Naive B cell (primary cell): ENCODE results near the gene SOX2. TPM values are rescaled to one million over a fixed set of nuclear protein-coding genes. Genes with fewer than 3 reads are reported as not detected.

Source experiments
- ATAC-seq, 2 donors: fragments of 150-1000 bp; cut with Tn5 transposase; 2 replicates each; pipeline ENCODE4 v1.10.0; 2021; ENCODE audit warnings: low read depth in 2 of 2, mild to moderate bottlenecking in 2 of 2, moderate library complexity in 2 of 2
- DNase-seq: peaks from one replicate; pipeline ENCODE4 v3.0.0; 2022
- H3K27ac Mint-ChIP-seq, 6 donors: one replicate each; pipeline ENCODE4 v1.8.0; 2020 to 2022; ENCODE audit warnings: mild to moderate bottlenecking in 6 of 6, mixed read lengths in 6 of 6, moderate library complexity in 5 of 6, inconsistent platforms in 2 of 6
- H3K27me3 Mint-ChIP-seq, 3 donors: one replicate each; pipeline ENCODE4 v1.8.0; 2021 to 2022; ENCODE audit warnings: mixed read lengths in 3 of 3, mild to moderate bottlenecking in 1 of 3
- H3K36me3 Mint-ChIP-seq, 2 donors: one replicate each; pipeline ENCODE4 v1.8.0; 2020 to 2022; ENCODE audit warnings: mixed read lengths in 2 of 2, inconsistent platforms in 1 of 2, mild to moderate bottlenecking in 1 of 2
- H3K4me1 Mint-ChIP-seq, 3 donors: one replicate each; pipeline ENCODE4 v1.8.0; 2020 to 2022; ENCODE audit warnings: mixed read lengths in 3 of 3, inconsistent platforms in 1 of 3, mild to moderate bottlenecking in 1 of 3, moderate library complexity in 1 of 3
- H3K4me3 Mint-ChIP-seq, 8 donors: one replicate each; pipeline ENCODE4 v1.8.0; 2020 to 2022; ENCODE audit warnings: mild to moderate bottlenecking in 8 of 8, mixed read lengths in 8 of 8, moderate library complexity in 8 of 8, inconsistent platforms in 2 of 8
- H3K9me3 Mint-ChIP-seq, 7 donors: one replicate each; pipeline ENCODE4 v1.8.0; 2020 to 2022; ENCODE audit warnings: mixed read lengths in 7 of 7, mild to moderate bottlenecking in 5 of 7, inconsistent platforms in 2 of 7, moderate library complexity in 1 of 7
- polyA plus RNA-seq, 6 donors: library from polyadenylated mRNA; unstranded; fragments of 300-500 nt; fragmentation: Illumina TruSeq; gene quantifications; one replicate each; pipeline ENCODE4 v1.2.3, GENCODE V29; 2021; ENCODE audit warnings: low read depth in 6 of 6

Gene SOX2
- not detected for polyA plus RNA-seq

GRCh38 chr3:181711325-181712135 is at the start of gene SOX2:
SOX2 (plus strand) TSS chr3:181711925; CDS start chr3:181712361, 436 bp downstream.
- peaks cover 6% of the 10 kb centered on the region in 2 donors for H3K36me3 Mint-ChIP-seq
- peak within 1 kb of the TSS in 1 of 6 donors; percentile 68 for H3K27ac Mint-ChIP-seq
- H3K4me1 Mint-ChIP-seq: peaks cover 11 to 14% (median 11%) of the 10 kb centered on the region in 3 donors
- peaks cover 0 to 20% (median 10%) of the 10 kb centered on the region in 7 donors for H3K9me3 Mint-ChIP-seq
- no peak for DNase-seq
- peaks cover 37 to 61% (median 46%) of the 10 kb centered on the region in 3 donors for H3K27me3 Mint-ChIP-seq
- ATAC-seq: peak; percentile 30 to 33
- H3K4me3 Mint-ChIP-seq: peak within 1 kb of the TSS in 5 of 8 donors; percentile 29 to 86 (median 57)

- Mint-ChIP-seq H3K27me3 (peaks cover 15 to 17% (median 15%) of the 10 kb centered on the region in 3 donors), H3K4me1 (no peaks in the 10 kb centered on the region), H3K36me3 (no peaks in the 10 kb centered on the region), H3K4me3 (no peak overlapping the region), H3K27ac (no peak overlapping the region), H3K9me3 (peaks cover 0 to 4% (median under 1%) of the 10 kb centered on the region in 7 donors)
- DNase-seq (no peak), ATAC-seq (no peak)
Observed at GRCh38 chr3:181683563-181683962, 28.2 kb upstream of the SOX2 start.

GRCh38 chr3:181687190-181687589 is 24.5 kb upstream of the SOX2 start:
- DNase-seq (no peak), ATAC-seq (no peak)

GRCh38 chr3:181687731-181688130 is 24.0 kb upstream of the SOX2 start:
- Mint-ChIP-seq H3K36me3 (no peaks in the 10 kb centered on the region), H3K4me1 (no peaks in the 10 kb centered on the region), H3K4me3 (no peak overlapping the region), H3K9me3 (no peaks in the 10 kb centered on the region), H3K27ac (no peak overlapping the region), H3K27me3 (peaks cover 26 to 39% (median 28%) of the 10 kb centered on the region in 3 donors)
- no peak for DNase-seq
- ATAC-seq: no peak

More at GRCh38 chr3:181687190-181687589, 24.5 kb upstream of the SOX2 start:
- Mint-ChIP-seq H3K9me3 (no peaks in the 10 kb centered on the region), H3K27me3 (peaks cover 26 to 33% (median 28%) of the 10 kb centered on the region in 3 donors), H3K4me1 (no peaks in the 10 kb centered on the region), H3K4me3 (no peak overlapping the region), H3K27ac (no peak overlapping the region), H3K36me3 (no peaks in the 10 kb centered on the region)

- H3K9me3 Mint-ChIP-seq: no peaks in the 10 kb centered on the region
- no peak for DNase-seq
- no peaks in the 10 kb centered on the region for H3K36me3 Mint-ChIP-seq
Observed at GRCh38 chr3:181689546-181689945, 22.2 kb upstream of the SOX2 start.

GRCh38 chr3:181690769-181691168 is 21.0 kb upstream of the SOX2 start:
- Mint-ChIP-seq H3K27ac (no peak overlapping the region), H3K36me3 (no peaks in the 10 kb centered on the region), H3K27me3 (peaks cover 19 to 44% (median 32%) of the 10 kb centered on the region in 3 donors), H3K9me3 (no peaks in the 10 kb centered on the region), H3K4me1 (peaks cover 0 to 7% (median 4%) of the 10 kb centered on the region in 3 donors), H3K4me3 (no peak overlapping the region)
- no peak for ATAC-seq
- DNase-seq: no peak

More at GRCh38 chr3:181689546-181689945, 22.2 kb upstream of the SOX2 start:
- ATAC-seq: no peak
- Mint-ChIP-seq H3K27me3 (peaks cover 13 to 36% (median 25%) of the 10 kb centered on the region in 3 donors), H3K4me3 (no peak overlapping the region), H3K4me1 (no peaks in the 10 kb centered on the region), H3K27ac (no peak overlapping the region)

- peaks cover 0 to 3% (median 0%) of the 10 kb centered on the region in 7 donors for H3K9me3 Mint-ChIP-seq
- H3K27ac Mint-ChIP-seq: no peak overlapping the region
- DNase-seq (no peak), ATAC-seq (no peak)
- peaks cover 30 to 54% (median 40%) of the 10 kb centered on the region in 3 donors for H3K27me3 Mint-ChIP-seq
- H3K4me3 Mint-ChIP-seq: no peak overlapping the region
- peaks cover 5 to 13% (median 11%) of the 10 kb centered on the region in 3 donors for H3K4me1 Mint-ChIP-seq
- peaks cover 0 to 8% of the 10 kb centered on the region in 2 donors for H3K36me3 Mint-ChIP-seq
Observed at GRCh38 chr3:181691901-181692300, 19.8 kb upstream of the SOX2 start.

- ATAC-seq: no peak
- H3K4me3 Mint-ChIP-seq: no peak overlapping the region
- H3K27ac Mint-ChIP-seq: no peak overlapping the region
- H3K27me3 Mint-ChIP-seq: peaks cover 36 to 60% (median 43%) of the 10 kb centered on the region in 3 donors
- H3K9me3 Mint-ChIP-seq: peaks cover 0 to 6% (median 0%) of the 10 kb centered on the region in 7 donors
- peaks cover 0 to 8% of the 10 kb centered on the region in 2 donors for H3K36me3 Mint-ChIP-seq
- DNase-seq: no peak
- H3K4me1 Mint-ChIP-seq: peaks cover 5 to 13% (median 11%) of the 10 kb centered on the region in 3 donors
Observed at GRCh38 chr3:181692311-181693145, 19.2 kb upstream of the SOX2 start.

GRCh38 chr3:181693280-181693679 is 18.4 kb upstream of the SOX2 start:
- peaks cover 5 to 13% (median 11%) of the 10 kb centered on the region in 3 donors for H3K4me1 Mint-ChIP-seq
- H3K9me3 Mint-ChIP-seq: peaks cover 0 to 8% (median 0%) of the 10 kb centered on the region in 7 donors
- peaks cover 0 to 8% of the 10 kb centered on the region in 2 donors for H3K36me3 Mint-ChIP-seq
- H3K27me3 Mint-ChIP-seq: peaks cover 44 to 68% (median 50%) of the 10 kb centered on the region in 3 donors
- no peak overlapping the region for H3K4me3 Mint-ChIP-seq
- H3K27ac Mint-ChIP-seq: no peak overlapping the region
- no peak for ATAC-seq
- DNase-seq: no peak

- Mint-ChIP-seq H3K4me1 (peaks cover 5 to 18% (median 17%) of the 10 kb centered on the region in 3 donors), H3K36me3 (peaks cover 0 to 8% of the 10 kb centered on the region in 2 donors), H3K27ac (no peak overlapping the region), H3K27me3 (peaks cover 59 to 80% (median 61%) of the 10 kb centered on the region in 3 donors), H3K4me3 (peak overlapping the region in 2 of 8 donors; percentile 58 to 73), H3K9me3 (peaks cover 0 to 16% (median 6%) of the 10 kb centered on the region in 7 donors)
- no peak for ATAC-seq
- DNase-seq: no peak
Observed at GRCh38 chr3:181694805-181695660, 16.7 kb upstream of the SOX2 start.

- peak overlapping the region in 1 of 6 donors; percentile 71 for H3K27ac Mint-ChIP-seq
- peak overlapping the region in 6 of 8 donors; percentile 25 to 77 (median 44) for H3K4me3 Mint-ChIP-seq
- peaks cover 0 to 8% of the 10 kb centered on the region in 2 donors for H3K36me3 Mint-ChIP-seq
- peaks cover 13 to 27% (median 24%) of the 10 kb centered on the region in 3 donors for H3K4me1 Mint-ChIP-seq
- DNase-seq (no peak), ATAC-seq (no peak)
- peaks cover 0 to 25% (median 14%) of the 10 kb centered on the region in 7 donors for H3K9me3 Mint-ChIP-seq
- H3K27me3 Mint-ChIP-seq: peaks cover 59 to 81% (median 61%) of the 10 kb centered on the region in 3 donors
Observed at GRCh38 chr3:181695661-181696491, 15.8 kb upstream of the SOX2 start.
